H9 (cell line): Measurements from ENCODE around the gene UVSSA. TPM values are rescaled to one million over a fixed set of nuclear protein-coding genes. Genes with fewer than 3 reads are reported as not detected.
A peak's percentile ranks its signal among the peaks of the same experiment; 100 is the strongest.

ENCODE experiments used
- DNase-seq: peaks from one replicate; pipeline ENCODE4 v3.0.0-alpha.2; 2017
- H2AFZ ChIP-seq: one replicate; pipeline ENCODE4 v1.6.1; 2013; ENCODE audit warnings: mild to moderate bottlenecking, low read length, control low read depth, moderate library complexity
- H2AK5ac ChIP-seq: 2 replicates; pipeline ENCODE4 v1.6.1; 2013; ENCODE audit warnings: low read length, control low read depth, mixed read lengths; ENCODE audit not compliant: insufficient read length
- H2BK120ac ChIP-seq: one replicate; pipeline ENCODE4 v1.6.1; 2013; ENCODE audit warnings: low read depth, mild to moderate bottlenecking, low read length, control low read depth, inconsistent platforms; ENCODE audit not compliant: poor library complexity, severe bottlenecking
- H2BK12ac ChIP-seq: 2 replicates; pipeline ENCODE4 v1.6.1; 2013; ENCODE audit warnings: low read length, control low read depth, mixed read lengths, low read depth; ENCODE audit not compliant: insufficient read length
- H2BK15ac ChIP-seq: 2 replicates; pipeline ENCODE4 v1.6.1; 2013; ENCODE audit warnings: low read depth, low read length, control low read depth
- H2BK20ac ChIP-seq: one replicate; pipeline ENCODE4 v1.6.1; 2013; ENCODE audit warnings: low read depth, mild to moderate bottlenecking, low read length, control low read depth, inconsistent platforms; ENCODE audit not compliant: poor library complexity, severe bottlenecking
- H2BK5ac ChIP-seq: 2 replicates; pipeline ENCODE4 v1.6.1; 2013; ENCODE audit warnings: low read length, control low read depth, mixed read lengths; ENCODE audit not compliant: insufficient read length
- H3K14ac ChIP-seq: 2 replicates; pipeline ENCODE4 v1.6.1; 2013; ENCODE audit warnings: low read length, control low read depth; ENCODE audit not compliant: insufficient read depth
- H3K18ac ChIP-seq: 2 replicates; pipeline ENCODE4 v1.6.1; 2013; ENCODE audit warnings: low read depth, mild to moderate bottlenecking, mixed read lengths, low read length, control low read depth; ENCODE audit not compliant: insufficient read length
- H3K23ac ChIP-seq: 2 replicates; pipeline ENCODE4 v1.6.1; 2013; ENCODE audit warnings: low read length, control low read depth, mixed read lengths, low read depth; ENCODE audit not compliant: insufficient read length
- H3K23me2 ChIP-seq: 2 replicates; pipeline ENCODE4 v1.6.1; 2013; ENCODE audit warnings: low read depth, mild to moderate bottlenecking, mixed read lengths, low read length, control low read depth; ENCODE audit not compliant: insufficient read length, poor library complexity, severe bottlenecking
- H3K27ac ChIP-seq: 2 replicates; pipeline ENCODE4 v1.5.1; 2013; ENCODE audit warnings: low read length, control low read depth, mixed read lengths, low read depth; ENCODE audit not compliant: insufficient read length
- H3K27me3 ChIP-seq: 2 replicates; pipeline ENCODE4 v1.6.1; 2013; ENCODE audit warnings: low read length, control low read depth, inconsistent platforms; ENCODE audit not compliant: insufficient read depth
- H3K4ac ChIP-seq: 2 replicates; pipeline ENCODE4 v1.6.1; 2013; ENCODE audit warnings: low read depth, mild to moderate bottlenecking, control low read depth, inconsistent platforms, low read length, moderate library complexity
- H3K4me1 ChIP-seq: 2 replicates; pipeline ENCODE4 v1.6.1; 2013; ENCODE audit warnings: low read length, control low read depth, inconsistent platforms; ENCODE audit not compliant: insufficient read depth
- H3K4me2 ChIP-seq: 2 replicates; pipeline ENCODE4 v1.6.1; 2013; ENCODE audit warnings: low read length, control low read depth, mixed read lengths; ENCODE audit not compliant: insufficient read length, insufficient read depth
- H3K56ac ChIP-seq: 2 replicates; pipeline ENCODE4 v1.6.1; 2013; ENCODE audit warnings: low read depth, mild to moderate bottlenecking, mixed read lengths, low read length, control low read depth; ENCODE audit not compliant: insufficient read length
- H3K79me1 ChIP-seq: 2 replicates; pipeline ENCODE4 v1.6.1; 2013; ENCODE audit warnings: low read depth, mild to moderate bottlenecking, moderate library complexity, low read length, control low read depth, inconsistent platforms; ENCODE audit not compliant: insufficient read depth, poor library complexity, severe bottlenecking
- H3K79me2 ChIP-seq: 2 replicates; pipeline ENCODE4 v1.6.1; 2013; ENCODE audit warnings: low read length, control low read depth, inconsistent platforms; ENCODE audit not compliant: insufficient read depth
- H3K9ac ChIP-seq: 2 replicates; pipeline ENCODE4 v1.6.1; 2013; ENCODE audit warnings: low read length, control low read depth, mixed read lengths; ENCODE audit not compliant: insufficient read length; ENCODE audit errors: extremely low read depth
- H3K9me3 ChIP-seq: one replicate; pipeline ENCODE4 v1.6.1; 2013; ENCODE audit warnings: low read depth, low read length, inconsistent platforms; ENCODE audit not compliant: control insufficient read depth
- H3T11ph ChIP-seq: one replicate; pipeline ENCODE4 v1.6.1; 2013; ENCODE audit warnings: mild to moderate bottlenecking, low read length, control low read depth, inconsistent platforms
- H4K20me1 ChIP-seq: one replicate; pipeline ENCODE4 v1.6.1; 2013; ENCODE audit not compliant: control insufficient read depth, insufficient read length, insufficient read depth
- H4K5ac ChIP-seq: 2 replicates; pipeline ENCODE4 v1.6.1; 2013; ENCODE audit warnings: low read depth, mild to moderate bottlenecking, mixed read lengths, low read length, control low read depth; ENCODE audit not compliant: insufficient read length
- H4K8ac ChIP-seq: replicated peaks from 2 replicates; pipeline ENCODE4 v1.6.1; 2013; ENCODE audit warnings: low read length, control low read depth, mixed read lengths, low read depth; ENCODE audit not compliant: insufficient read length
- H4K91ac ChIP-seq: 2 replicates; pipeline ENCODE4 v1.6.1; 2013; ENCODE audit warnings: low read depth, mild to moderate bottlenecking, moderate library complexity, mixed read lengths, low read length, control low read depth; ENCODE audit not compliant: insufficient read length
- H3K27ac Mint-ChIP-seq, 3 experiments: 2 replicates in 2 of 3; 3 replicates in 1 of 3; pipeline ENCODE4 v1.8.0; 2020 to 2021; ENCODE audit warnings: mixed read lengths in 3 of 3, mild to moderate bottlenecking in 1 of 3, moderate library complexity in 1 of 3
- H3K27me3 Mint-ChIP-seq: 2 replicates; pipeline ENCODE4 v1.8.0; 2021; ENCODE audit warnings: low read depth, mild to moderate bottlenecking, moderate library complexity, mixed read lengths
- H3K36me3 Mint-ChIP-seq, 3 experiments: 2 replicates in 2 of 3; 3 replicates in 1 of 3; pipeline ENCODE4 v1.8.0; 2020 to 2021; ENCODE audit warnings: low read depth in 3 of 3, mixed read lengths in 3 of 3; ENCODE audit not compliant: insufficient read depth in 1 of 3
- H3K4me1 Mint-ChIP-seq, 2 experiments: 2 replicates each; pipeline ENCODE4 v1.8.0; 2020; ENCODE audit warnings: mixed read lengths in 2 of 2
- H3K4me3 Mint-ChIP-seq, 2 experiments: 2 replicates in 1 of 2; 3 replicates in 1 of 2; pipeline ENCODE4 v1.8.0; 2020 to 2021; ENCODE audit warnings: mild to moderate bottlenecking in 2 of 2, mixed read lengths in 2 of 2, moderate library complexity in 1 of 2
- H3K9me3 Mint-ChIP-seq, 2 experiments: 2 replicates in 1 of 2; 3 replicates in 1 of 2; pipeline ENCODE4 v1.8.0; 2020; ENCODE audit warnings: mild to moderate bottlenecking in 2 of 2, mixed read lengths in 2 of 2, moderate library complexity in 1 of 2
- WGBS: extraction: QIAGEN DNeasy Blood & Tissue Kit; methylation state at CpG from one replicate; pipeline ENCODE4 v1.1.7; 2013; ENCODE audit warnings: missing lambda C conversion rate, low lambda C conversion rate, mixed read lengths; ENCODE audit not compliant: insufficient read length; ENCODE audit errors: extremely low coverage; 5-methylcytosine and 5-hydroxymethylcytosine counted together
- total RNA-seq: library from RNA; stranded (reverse); gene quantifications from 2 replicates; pipeline ENCODE4 v1.2.1, GENCODE V29; 2021
- TF ChIP-seq, protein P1 (sequence below): fragments of 200-600 bp; sonication (generic); conservative IDR thresholded peaks from 3 replicates; pipeline ENCODE4 v1.8.0; 2021; ENCODE audit warnings: antibody characterized with exemption, mild to moderate bottlenecking

UVSSA gene
- total RNA-seq, 1 experiment from 2014 or later = 15.9 TPM

DNA sequence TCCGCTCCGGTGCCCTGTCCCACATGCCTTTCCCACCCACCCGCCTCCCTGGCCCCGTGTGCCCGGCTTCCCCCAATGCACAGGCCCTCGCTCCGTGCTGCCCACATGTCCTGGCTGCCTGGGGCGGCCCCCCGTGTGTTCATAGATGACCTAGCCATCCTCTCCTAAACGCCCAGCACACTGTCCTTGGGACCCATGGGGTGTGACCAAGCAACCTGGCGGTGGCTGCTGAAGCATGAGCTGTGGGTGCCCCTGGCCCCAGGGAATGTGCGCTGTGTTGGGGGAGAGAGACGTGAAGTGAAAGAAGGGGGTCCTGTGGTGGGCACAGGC lies 29.0 kb upstream of the UVSSA start:
- Histone ChIP-seq H3K4me2 (no peak overlapping the region), H2BK5ac (no peak overlapping the region), H3K9ac (no peak overlapping the region), H4K91ac (no peak overlapping the region), H3K56ac (no peak overlapping the region), H3K9me3 (no peaks in the 10 kb centered on the region), H3K4ac (no peak overlapping the region), H3T11ph (no peak overlapping the region), H4K20me1 (no peaks in the 10 kb centered on the region), H2BK20ac (no peak overlapping the region), H4K5ac (no peak overlapping the region), H2BK15ac (no peak overlapping the region), H3K23ac (no peak overlapping the region), H3K27me3 (no peaks in the 10 kb centered on the region), H3K14ac (no peak overlapping the region; the same call in 1 of the 2 replicates), H3K79me1 (peaks cover 3% of the 10 kb centered on the region), H2BK120ac (no peak overlapping the region), H2BK12ac (no peak overlapping the region), H3K79me2 (no peaks in the 10 kb centered on the region), H3K4me1 (no peaks in the 10 kb centered on the region), H3K23me2 (no peaks in the 10 kb centered on the region), H2AK5ac (no peak overlapping the region), H3K18ac (no peak overlapping the region), H2AFZ (no peak overlapping the region), H4K8ac (no peak overlapping the region), H3K27ac (no peak overlapping the region)
- Mint-ChIP-seq H3K27me3 (no peaks in the 10 kb centered on the region), H3K4me1 (no peaks in the 10 kb centered on the region), H3K4me3 (no peak overlapping the region; a peak in 1 of 5 replicates), H3K27ac (peak overlapping the region in 1 of 3 experiments; percentile 93; a peak in 2 of 7 replicates), H3K36me3 (peaks cover 45 to 74% (median 73%) of the 10 kb centered on the region in 3 experiments), H3K9me3 (peaks cover 3 to 7% of the 10 kb centered on the region in 2 experiments; a peak in 3 of 5 replicates)
- no peak for DNase-seq
- WGBS = no CpG with 5 or more reads among the region's 13 CpGs
- TF ChIP-seq, protein P1, sequence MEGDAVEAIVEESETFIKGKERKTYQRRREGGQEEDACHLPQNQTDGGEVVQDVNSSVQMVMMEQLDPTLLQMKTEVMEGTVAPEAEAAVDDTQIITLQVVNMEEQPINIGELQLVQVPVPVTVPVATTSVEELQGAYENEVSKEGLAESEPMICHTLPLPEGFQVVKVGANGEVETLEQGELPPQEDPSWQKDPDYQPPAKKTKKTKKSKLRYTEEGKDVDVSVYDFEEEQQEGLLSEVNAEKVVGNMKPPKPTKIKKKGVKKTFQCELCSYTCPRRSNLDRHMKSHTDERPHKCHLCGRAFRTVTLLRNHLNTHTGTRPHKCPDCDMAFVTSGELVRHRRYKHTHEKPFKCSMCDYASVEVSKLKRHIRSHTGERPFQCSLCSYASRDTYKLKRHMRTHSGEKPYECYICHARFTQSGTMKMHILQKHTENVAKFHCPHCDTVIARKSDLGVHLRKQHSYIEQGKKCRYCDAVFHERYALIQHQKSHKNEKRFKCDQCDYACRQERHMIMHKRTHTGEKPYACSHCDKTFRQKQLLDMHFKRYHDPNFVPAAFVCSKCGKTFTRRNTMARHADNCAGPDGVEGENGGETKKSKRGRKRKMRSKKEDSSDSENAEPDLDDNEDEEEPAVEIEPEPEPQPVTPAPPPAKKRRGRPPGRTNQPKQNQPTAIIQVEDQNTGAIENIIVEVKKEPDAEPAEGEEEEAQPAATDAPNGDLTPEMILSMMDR = no peak
